Measurements from ENCODE around the gene TMEM163.

Gene TMEM163

GRCh38 chr2:134738141-134738870 lies 19.5 kb upstream of the TMEM163 start:
- H3K4me3 ChIP-seq (ENCODE audit: low read depth, low read length), result no peak overlapping the region
- TF ChIP-seq CTCF (IDR thresholded peaks at IDR 0.05; ENCODE audit: borderline replicate concordance, insufficient read depth, low read depth, low read length), result no peak

GRCh38 chr2:134737671-134738070 lies 18.9 kb upstream of the TMEM163 start:
- H3K4me3 ChIP-seq (ENCODE audit: low read depth, low read length), result no peak overlapping the region
- TF ChIP-seq CTCF (IDR thresholded peaks at IDR 0.05; ENCODE audit: borderline replicate concordance, insufficient read depth, low read depth, low read length), result no peak

- TF ChIP-seq CTCF (IDR thresholded peaks at IDR 0.05; ENCODE audit: borderline replicate concordance, insufficient read depth, low read depth, low read length), result no peak
- no peak overlapping the region for H3K4me3 ChIP-seq (ENCODE audit: low read depth, low read length)
Measured at GRCh38 chr2:134736167-134736880, 17.5 kb upstream of the TMEM163 start.

- TF ChIP-seq CTCF (IDR thresholded peaks at IDR 0.05; ENCODE audit: borderline replicate concordance, insufficient read depth, low read depth, low read length), result no peak
- no peak overlapping the region for H3K4me3 ChIP-seq (ENCODE audit: low read depth, low read length)
Measured at GRCh38 chr2:134728163-134728562, 9.4 kb upstream of the TMEM163 start.

- TF ChIP-seq CTCF (IDR thresholded peaks at IDR 0.05; ENCODE audit: borderline replicate concordance, insufficient read depth, low read depth, low read length), result no peak
- H3K4me3 ChIP-seq (ENCODE audit: low read depth, low read length), result no peak overlapping the region
Measured at GRCh38 chr2:134727385-134727784, 8.6 kb upstream of the TMEM163 start.

GRCh38 chr2:134726645-134727044 lies 7.8 kb upstream of the TMEM163 start:
- H3K4me3 ChIP-seq (ENCODE audit: low read depth, low read length), result no peak overlapping the region
- no peak for TF ChIP-seq CTCF (IDR thresholded peaks at IDR 0.05; ENCODE audit: borderline replicate concordance, insufficient read depth, low read depth, low read length)

GRCh38 chr2:134725876-134726275 lies 7.1 kb upstream of the TMEM163 start:
- TF ChIP-seq CTCF (IDR thresholded peaks at IDR 0.05; ENCODE audit: borderline replicate concordance, insufficient read depth, low read depth, low read length), result no peak

More at GRCh38 chr2:134725876-134726275, 7.1 kb upstream of the TMEM163 start:
- no peak overlapping the region for H3K4me3 ChIP-seq (ENCODE audit: low read depth, low read length)
